Esophagus squamous epithelium (tissue), 5 donors: ENCODE data around the gene PUS10. TPM values are rescaled to one million over a fixed set of nuclear protein-coding genes. Genes with fewer than 3 reads are reported as not detected.
A peak's percentile ranks its signal among the peaks of the same experiment; 100 is the strongest.
"Not testable (repeated sequence)": the region's sequence is repeated elsewhere in the genome, so short reads cannot be mapped to it uniquely, and the experiment has no call there.

Source experiments
- DNase-seq: peaks from one replicate; lab custom pipeline; 2025; lab: John Stamatoyannopoulos, UW
- H3K27ac ChIP-seq, 4 donors: fragments of 200-600 bp; sonication (generic); one replicate each; pipeline ENCODE4 v1.5.1; 2016 to 2019; ENCODE audit warnings: mild to moderate bottlenecking in 1 of 4
- H3K27me3 ChIP-seq, 4 donors: fragments of 200-600 bp; sonication (generic); 1 replicate in 3 of 4; 2 replicates in 1 of 4; pipeline versions ENCODE4 v1.5.1 to v1.6.0; 2017 to 2021; ENCODE audit warnings: antibody characterized with exemption in 1 of 4
- H3K36me3 ChIP-seq, 3 donors: fragments of 200-600 bp; sonication (generic); one replicate each; pipeline ENCODE4 v1.5.1; 2016 to 2019
- H3K4me1 ChIP-seq, 3 donors: fragments of 200-600 bp; sonication (generic); one replicate each; pipeline ENCODE4 v1.5.1; 2017 to 2019
- H3K4me3 ChIP-seq, 4 donors: fragments of 200-600 bp; sonication (generic); 1 replicate in 3 of 4; 2 replicates in 1 of 4; pipeline ENCODE4 v1.5.1; 2016 to 2019; ENCODE audit warnings: mild to moderate bottlenecking in 2 of 4, moderate library complexity in 1 of 4
- H3K9me3 ChIP-seq, 3 donors: fragments of 200-600 bp; sonication (generic); one replicate each; pipeline ENCODE4 v1.5.1; 2016 to 2019
- POLR2A ChIP-seq, 4 donors: fragments of 450-650 bp; IDR thresholded peaks; one replicate each; pipeline ENCODE4 v1.6.1; 2017; ENCODE audit warnings: antibody characterized with exemption in 4 of 4, mild to moderate bottlenecking in 4 of 4, moderate library complexity in 3 of 4
- WGBS, 2 donors: methylation state at CpG; one replicate each; pipeline ENCODE4 v1.1.5; 2018; 5-methylcytosine and 5-hydroxymethylcytosine counted together
- intact Hi-C: fragments of 100-400 bp; cut with DNase I; formaldehyde crosslinking; loops from one replicate; pipeline ENCODE4 v1.15.0; 2022
- total RNA-seq, 4 donors: library from RNA; depleted of rRNA; stranded (reverse); fragments of >200 nt; gene quantifications; one replicate each; pipeline ENCODE4 v1.1.0, GENCODE V29; 2016
- TF ChIP-seq, protein P1 (sequence below), 6 experiments: fragments of 450-650 bp in 4 of 6; fragments of 200-600 bp in 2 of 6; sonication (generic) in 2 of 6; IDR thresholded peaks; one replicate each; pipeline ENCODE4 v1.5.1; 2016 to 2019; ENCODE audit warnings: antibody characterized with exemption in 6 of 6, mild to moderate bottlenecking in 4 of 6, moderate library complexity in 4 of 6
- donor health status: DM: yes; HTN: yes; CAD: no.

The PUS10 gene
- total RNA-seq, 4 donors from 2014 or later: 3.7 to 9.1 (median 5.4) TPM

GRCh38 chr2:61017003-61017555 lies 976 bp downstream of the PUS10 start:
- intact Hi-C loops: no loop called here

GRCh38 chr2:61016392-61017002 lies 1.6 kb downstream of the PUS10 start:
- Histone ChIP-seq H3K4me3 (peak overlapping the region; percentile 63 to 94 (median 78)), H3K36me3 (peaks cover 3 to 9% (median 5%) of the 10 kb centered on the region in 3 donors), H3K9me3 (no peaks in the 10 kb centered on the region), H3K4me1 (peaks cover 10 to 75% (median 20%) of the 10 kb centered on the region in 3 donors), H3K27ac (peak overlapping the region; percentile 88 to 96 (median 92)), H3K27me3 (no peaks in the 10 kb centered on the region)
- no peak for TF ChIP-seq POLR2A (IDR thresholded peaks at IDR 0.05)
- TF ChIP-seq, protein P1, sequence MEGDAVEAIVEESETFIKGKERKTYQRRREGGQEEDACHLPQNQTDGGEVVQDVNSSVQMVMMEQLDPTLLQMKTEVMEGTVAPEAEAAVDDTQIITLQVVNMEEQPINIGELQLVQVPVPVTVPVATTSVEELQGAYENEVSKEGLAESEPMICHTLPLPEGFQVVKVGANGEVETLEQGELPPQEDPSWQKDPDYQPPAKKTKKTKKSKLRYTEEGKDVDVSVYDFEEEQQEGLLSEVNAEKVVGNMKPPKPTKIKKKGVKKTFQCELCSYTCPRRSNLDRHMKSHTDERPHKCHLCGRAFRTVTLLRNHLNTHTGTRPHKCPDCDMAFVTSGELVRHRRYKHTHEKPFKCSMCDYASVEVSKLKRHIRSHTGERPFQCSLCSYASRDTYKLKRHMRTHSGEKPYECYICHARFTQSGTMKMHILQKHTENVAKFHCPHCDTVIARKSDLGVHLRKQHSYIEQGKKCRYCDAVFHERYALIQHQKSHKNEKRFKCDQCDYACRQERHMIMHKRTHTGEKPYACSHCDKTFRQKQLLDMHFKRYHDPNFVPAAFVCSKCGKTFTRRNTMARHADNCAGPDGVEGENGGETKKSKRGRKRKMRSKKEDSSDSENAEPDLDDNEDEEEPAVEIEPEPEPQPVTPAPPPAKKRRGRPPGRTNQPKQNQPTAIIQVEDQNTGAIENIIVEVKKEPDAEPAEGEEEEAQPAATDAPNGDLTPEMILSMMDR (IDR thresholded peaks at IDR 0.05): no peak
- DNase-seq: no peak
- intact Hi-C loops: no loop called here
- WGBS, 2 donors: 1 to 2% methylated on average over 15 to 16 of the region's 16 CpGs

More at GRCh38 chr2:61017003-61017555, 976 bp downstream of the PUS10 start:
- Histone ChIP-seq H3K27me3 (no peaks in the 10 kb centered on the region), H3K9me3 (no peaks in the 10 kb centered on the region), H3K4me3 (peak overlapping the region; percentile 63 to 94 (median 78)), H3K4me1 (peaks cover 10 to 71% (median 20%) of the 10 kb centered on the region in 3 donors), H3K36me3 (peaks cover 3 to 14% (median 7%) of the 10 kb centered on the region in 3 donors), H3K27ac (peak overlapping the region; percentile 88 to 96 (median 92))
- DNase-seq: peak; percentile 44
- TF ChIP-seq POLR2A (IDR thresholded peaks at IDR 0.05): no peak
- TF ChIP-seq, protein P1 (IDR thresholded peaks at IDR 0.05): peak in 1 of 6 experiments; percentile 6
- WGBS, 2 donors: 0 to 1% methylated on average over 21 to 27 of the region's 27 CpGs

DNA sequence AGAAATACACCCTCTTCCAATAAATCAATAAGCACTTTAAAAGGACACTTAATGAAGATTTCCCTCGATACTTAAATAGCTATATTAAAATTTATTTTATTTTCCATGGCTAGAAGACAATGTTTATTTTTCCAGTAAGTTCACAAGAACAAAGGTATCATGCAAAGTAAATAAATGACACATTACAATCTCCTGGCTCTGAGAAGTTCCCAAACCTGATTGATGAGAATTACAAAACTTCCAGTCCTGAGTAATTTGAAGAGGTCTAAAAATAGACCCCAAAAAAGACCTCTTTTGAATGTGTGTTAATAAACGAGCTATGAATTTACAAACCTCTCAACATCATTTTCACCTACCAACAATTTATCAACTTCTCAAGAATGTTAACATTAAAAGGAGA lies 2.1 kb downstream of the PUS10 start:
- H3K27ac ChIP-seq: peak overlapping the region; percentile 88 to 96 (median 92)
- DNase-seq: no peak
- no peak for TF ChIP-seq POLR2A (IDR thresholded peaks at IDR 0.05)
- TF ChIP-seq, protein P1 (IDR thresholded peaks at IDR 0.05): no peak

DNA sequence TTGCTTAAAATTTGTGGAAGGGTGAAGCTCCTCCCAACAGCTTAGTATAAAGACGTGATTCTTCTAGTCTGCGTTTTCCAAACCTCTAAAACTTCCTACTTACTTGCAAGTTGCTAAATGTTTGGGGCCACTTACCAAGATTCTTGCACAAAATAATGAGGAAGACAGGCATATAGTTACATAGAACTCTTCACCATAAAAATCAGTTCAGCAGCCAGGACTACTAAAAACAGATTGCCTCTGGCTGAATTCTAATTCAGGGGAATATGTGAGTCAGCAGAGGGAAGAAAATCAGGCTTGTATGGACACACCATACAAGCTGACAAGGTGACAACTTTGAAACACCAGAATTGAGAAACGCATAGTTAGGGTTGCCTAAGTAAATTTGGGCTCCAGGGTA lies 3.3 kb downstream of the PUS10 start:
- 25 to 51% methylated on average over 3 of the region's 3 CpGs for WGBS, 2 donors
- Histone ChIP-seq H3K9me3 (no peaks in the 10 kb centered on the region), H3K4me3 (no peak overlapping the region), H3K27me3 (no peaks in the 10 kb centered on the region), H3K4me1 (peaks cover 10 to 59% (median 20%) of the 10 kb centered on the region in 3 donors), H3K27ac (peak overlapping the region; percentile 51 to 96 (median 88)), H3K36me3 (no peaks in the 10 kb centered on the region)
- no peak for DNase-seq
- intact Hi-C loops: no loop called here
- TF ChIP-seq, protein P1 (IDR thresholded peaks at IDR 0.05): no peak
- no peak for TF ChIP-seq POLR2A (IDR thresholded peaks at IDR 0.05)

More for the DNA sequence above, 2.1 kb downstream of the PUS10 start:
- 14 to 15% methylated on average over 2 of the region's 2 CpGs for WGBS, 2 donors
- H3K27me3 ChIP-seq: no peaks in the 10 kb centered on the region
- H3K4me1 ChIP-seq: peaks cover 10 to 71% (median 20%) of the 10 kb centered on the region in 3 donors
- H3K4me3 ChIP-seq: peak overlapping the region; percentile 63 to 94 (median 78)
- intact Hi-C loops: no loop called here
- peaks cover 0 to 3% (median under 1%) of the 10 kb centered on the region in 3 donors for H3K36me3 ChIP-seq
- no peaks in the 10 kb centered on the region for H3K9me3 ChIP-seq

- peak overlapping the region in 1 of 4 donors; percentile 96 for H3K27ac ChIP-seq
- H3K36me3 ChIP-seq: peaks cover 0 to 4% (median 0%) of the 10 kb centered on the region in 3 donors
- DNase-seq: no peak
- no peaks in the 10 kb centered on the region for H3K9me3 ChIP-seq
- WGBS, 2 donors: 60 to 68% methylated on average over 3 of the region's 3 CpGs
- TF ChIP-seq POLR2A (IDR thresholded peaks at IDR 0.05): no peak
- TF ChIP-seq, protein P1 (IDR thresholded peaks at IDR 0.05): no peak
- H3K4me3 ChIP-seq: no peak overlapping the region
- H3K4me1 ChIP-seq: peaks cover 10 to 47% (median 13%) of the 10 kb centered on the region in 3 donors
- intact Hi-C loops: no loop called here
- H3K27me3 ChIP-seq: no peaks in the 10 kb centered on the region
Observed at GRCh38 chr2:61013382-61013781, 4.7 kb downstream of the PUS10 start.

GRCh38 chr2:61012303-61012702 lies 5.8 kb downstream of the PUS10 start:
- intact Hi-C loops, H3K36me3 ChIP-seq, H3K4me3 ChIP-seq, H3K27me3 ChIP-seq, H3K9me3 ChIP-seq, DNase-seq: not testable (repeated sequence)
- Histone ChIP-seq H3K27ac (peak overlapping the region in 3 of 4 donors; percentile 4 to 26 (median 22)), H3K4me1 (peaks cover 10 to 47% (median 13%) of the 10 kb centered on the region in 3 donors)
- 46 to 48% methylated on average over 2 of the region's 2 CpGs for WGBS, 2 donors
